ENCODE measurements around the gene AJM1. TPM values are rescaled to one million over a fixed set of nuclear protein-coding genes. Genes with fewer than 3 reads are reported as not detected.
"Not testable (repeated sequence)": the region's sequence is repeated elsewhere in the genome, so short reads cannot be mapped to it uniquely, and the experiment has no call there.

Gene AJM1
- total RNA-seq, 1 donor from 2014 or later: 5.9 TPM

DNA sequence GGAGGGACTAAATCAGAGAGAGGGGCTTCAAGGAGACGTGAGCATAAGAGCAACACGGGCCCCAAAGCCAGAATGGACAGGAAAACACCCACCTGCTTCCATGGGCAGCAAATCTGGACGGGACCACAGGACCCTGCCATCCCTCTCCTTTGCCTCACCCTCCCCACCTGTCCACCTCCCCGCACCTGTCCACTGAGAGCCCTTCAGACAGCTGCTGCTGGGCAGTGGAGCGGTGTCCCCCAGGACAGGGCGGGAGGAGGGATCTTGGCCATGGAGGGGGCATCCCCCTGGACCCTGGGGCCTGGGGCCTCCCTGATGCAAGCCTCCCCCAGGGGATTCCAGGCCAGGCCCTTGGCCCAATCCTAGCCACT is 43.6 kb upstream of the AJM1 start:
- no peak for DNase-seq (ENCODE audit: low spot score in 2 of 2)
- peaks cover 11% of the 10 kb centered on the region for H3K27me3 ChIP-seq
- H3K4me3 ChIP-seq: no peak overlapping the region

GRCh38 chr9:136799079-136799853 is 43.0 kb upstream of the AJM1 start:
- Histone ChIP-seq H3K27me3 (peaks cover 11% of the 10 kb centered on the region), H3K4me1 (peaks cover 7 to 13% of the 10 kb centered on the region in 2 donors), H3K9me3 (no peaks in the 10 kb centered on the region), H3K36me3 (no peaks in the 10 kb centered on the region), H3K27ac (no peak overlapping the region), H3K4me3 (peak overlapping the region; percentile 25 to 54)
- TF ChIP-seq, protein P1, sequence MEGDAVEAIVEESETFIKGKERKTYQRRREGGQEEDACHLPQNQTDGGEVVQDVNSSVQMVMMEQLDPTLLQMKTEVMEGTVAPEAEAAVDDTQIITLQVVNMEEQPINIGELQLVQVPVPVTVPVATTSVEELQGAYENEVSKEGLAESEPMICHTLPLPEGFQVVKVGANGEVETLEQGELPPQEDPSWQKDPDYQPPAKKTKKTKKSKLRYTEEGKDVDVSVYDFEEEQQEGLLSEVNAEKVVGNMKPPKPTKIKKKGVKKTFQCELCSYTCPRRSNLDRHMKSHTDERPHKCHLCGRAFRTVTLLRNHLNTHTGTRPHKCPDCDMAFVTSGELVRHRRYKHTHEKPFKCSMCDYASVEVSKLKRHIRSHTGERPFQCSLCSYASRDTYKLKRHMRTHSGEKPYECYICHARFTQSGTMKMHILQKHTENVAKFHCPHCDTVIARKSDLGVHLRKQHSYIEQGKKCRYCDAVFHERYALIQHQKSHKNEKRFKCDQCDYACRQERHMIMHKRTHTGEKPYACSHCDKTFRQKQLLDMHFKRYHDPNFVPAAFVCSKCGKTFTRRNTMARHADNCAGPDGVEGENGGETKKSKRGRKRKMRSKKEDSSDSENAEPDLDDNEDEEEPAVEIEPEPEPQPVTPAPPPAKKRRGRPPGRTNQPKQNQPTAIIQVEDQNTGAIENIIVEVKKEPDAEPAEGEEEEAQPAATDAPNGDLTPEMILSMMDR (IDR thresholded peaks at IDR 0.05): no peak
- intact Hi-C loops (cut with DNase I): loop anchor here (10.0 kb wide), 1 partner anchor 426 kb away; the partner anchor contains the start of genes CYSRT1, RNF208 and RNF224
- no peak for DNase-seq (ENCODE audit: low spot score in 2 of 2)

More for the DNA sequence above, 43.6 kb upstream of the AJM1 start:
- no peak overlapping the region for H3K27ac ChIP-seq
- H3K36me3 ChIP-seq: no peaks in the 10 kb centered on the region
- TF ChIP-seq, protein P1 (IDR thresholded peaks at IDR 0.05): no peak
- intact Hi-C loops (cut with DNase I): loop anchor here (10.0 kb wide), 1 partner anchor 426 kb away; the partner anchor contains the start of genes CYSRT1, RNF208 and RNF224
- H3K9me3 ChIP-seq: no peaks in the 10 kb centered on the region
- H3K4me1 ChIP-seq: peaks cover 7 to 13% of the 10 kb centered on the region in 2 donors

DNA sequence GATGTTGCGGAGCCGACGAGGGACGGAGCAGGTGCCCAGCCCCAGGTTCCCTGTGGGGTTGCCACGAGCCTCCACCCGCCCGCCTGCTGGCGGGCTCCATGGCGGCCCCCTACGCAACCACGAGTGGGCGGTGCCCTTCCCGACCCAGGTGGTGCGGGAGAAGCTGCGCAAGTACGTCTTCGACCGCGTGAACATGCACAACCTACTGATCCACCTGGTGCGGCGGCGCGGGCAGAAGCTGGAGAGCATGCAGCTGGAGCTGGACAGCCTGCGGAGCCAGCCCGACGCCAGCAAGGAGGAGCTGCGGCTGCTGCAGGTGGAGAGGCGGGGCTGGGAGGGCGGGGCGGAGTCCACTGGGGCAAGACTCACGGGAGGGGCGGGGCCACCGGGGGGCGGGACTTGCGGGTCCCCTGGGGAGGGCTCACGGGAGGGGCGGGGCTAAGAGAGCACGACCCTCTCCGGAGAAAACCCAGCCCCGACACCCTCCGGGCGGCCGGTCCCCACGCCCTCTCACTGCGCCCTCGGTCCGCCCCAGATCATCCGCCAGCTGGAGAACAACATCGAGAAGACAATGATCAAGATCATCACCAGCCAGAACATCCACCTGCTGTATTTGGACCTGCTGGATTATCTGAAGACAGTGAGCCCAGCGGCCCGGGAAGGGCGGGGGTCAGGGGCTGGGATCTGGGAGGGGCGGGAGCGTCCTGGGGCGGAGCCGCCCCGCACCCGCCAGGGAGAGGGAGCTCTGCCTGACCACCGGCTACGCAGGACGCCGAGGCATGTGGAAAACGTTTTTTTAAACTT is 42.2 kb upstream of the AJM1 start:
- Histone ChIP-seq H3K36me3 (no peaks in the 10 kb centered on the region), H3K4me1 (peaks cover 7 to 13% of the 10 kb centered on the region in 2 donors), H3K27ac (no peak overlapping the region), H3K4me3 (peak overlapping the region; percentile 25 to 54), H3K9me3 (no peaks in the 10 kb centered on the region), H3K27me3 (peaks cover 11% of the 10 kb centered on the region)
- no peak for DNase-seq (ENCODE audit: low spot score in 2 of 2)
- intact Hi-C loops (cut with DNase I): loop anchor here (10.0 kb wide), 1 partner anchor 425 kb away; the partner anchor contains the start of genes CYSRT1, RNF208 and RNF224
- TF ChIP-seq, protein P1 (IDR thresholded peaks at IDR 0.05): no peak

DNA sequence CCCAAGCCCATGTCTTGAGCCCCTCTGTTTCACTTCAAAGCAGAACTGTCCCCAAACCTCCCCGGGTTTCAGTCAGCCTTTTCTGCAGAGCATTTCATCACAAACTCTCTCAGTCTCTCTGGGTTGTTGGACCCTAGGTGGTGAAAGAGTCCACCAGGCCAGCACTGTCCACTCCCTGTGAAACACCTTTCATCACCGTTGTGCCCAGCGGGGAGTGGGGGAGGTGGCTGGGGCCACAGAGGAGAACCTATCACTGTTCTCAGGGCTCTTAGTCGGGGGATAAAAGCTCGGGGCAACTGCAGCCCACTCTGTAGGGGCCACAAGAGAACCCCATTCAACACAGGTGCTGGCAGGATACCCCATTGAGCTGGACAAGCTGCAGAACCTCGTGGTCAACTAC is 40.0 kb upstream of the AJM1 start:
- Histone ChIP-seq H3K27ac (no peak overlapping the region), H3K4me3 (no peak overlapping the region), H3K4me1 (peaks cover 7 to 23% of the 10 kb centered on the region in 2 donors), H3K27me3 (peaks cover 11% of the 10 kb centered on the region), H3K9me3 (no peaks in the 10 kb centered on the region), H3K36me3 (no peaks in the 10 kb centered on the region)
- DNase-seq (ENCODE audit: low spot score in 2 of 2): no peak
- TF ChIP-seq, protein P1 (IDR thresholded peaks at IDR 0.05): no peak
- intact Hi-C loops (cut with DNase I): no loop called here

DNA sequence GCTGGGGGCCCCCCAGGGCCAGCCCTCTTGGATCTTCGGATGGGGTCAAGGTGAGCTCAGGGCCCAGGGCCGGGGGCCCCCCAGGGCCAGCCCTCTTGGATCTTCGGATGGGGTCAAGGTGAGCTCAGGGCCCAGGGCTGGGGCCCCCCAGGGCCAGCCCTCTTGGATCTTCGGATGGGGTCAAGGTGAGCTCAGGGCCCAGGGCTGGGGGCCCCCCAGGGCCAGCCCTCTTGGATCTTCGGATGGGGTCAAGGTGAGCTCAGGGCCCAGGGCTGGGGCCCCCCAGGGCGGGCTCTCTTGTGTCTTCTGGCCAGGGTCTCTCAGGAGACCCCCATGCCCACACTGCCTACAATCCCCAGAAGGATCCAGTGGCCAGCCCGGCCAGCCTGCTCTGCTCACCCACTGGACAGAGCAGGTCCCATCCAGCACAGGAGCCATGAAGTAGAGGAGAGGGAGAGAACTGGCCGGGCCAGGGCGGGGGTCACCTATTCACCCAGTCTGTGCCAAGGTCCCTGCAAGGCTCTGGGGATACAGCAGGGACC is 39.2 kb upstream of the AJM1 start:
- intact Hi-C loops (cut with DNase I); H3K4me3 ChIP-seq; H3K27ac ChIP-seq; DNase-seq (ENCODE audit: low spot score in 2 of 2); H3K36me3 ChIP-seq; H3K9me3 ChIP-seq: not testable (repeated sequence)
- Histone ChIP-seq H3K4me1 (peaks cover 7 to 23% of the 10 kb centered on the region in 2 donors), H3K27me3 (peaks cover 11% of the 10 kb centered on the region)

Data from ascending aorta (tissue), 2 donors.